GM10248 (cell line): ENCODE data around the gene PORCN.

Experiments used
- CTCF ChIA-PET: fragments of 300-600 bp; sonication (Branson Sonifier 250); formaldehyde crosslinking; extraction: SDS; loops from one replicate; lab custom pipeline; 2021; ENCODE audit warnings: antibody characterized with exemption; lab: Yijun Ruan, JAX
- POLR2A ChIA-PET: fragments of 350-650 bp; sonication (Branson Sonifier 250); formaldehyde crosslinking; extraction: SDS; loops from one replicate; lab custom pipeline; 2020; ENCODE audit warnings: antibody characterized with exemption; lab: Yijun Ruan, JAX
- DNase-seq: peaks from one replicate; pipeline ENCODE4 v3.0.0; 2012; ENCODE audit errors: extremely low spot score
- CTCF ChIP-seq: IDR thresholded peaks from 2 replicates; pipeline ENCODE4 v1.5.1; 2012; ENCODE audit warnings: mild to moderate bottlenecking, low read depth; ENCODE audit errors: extremely low read depth, missing control alignments, control extremely low read depth

PORCN gene

DNA sequence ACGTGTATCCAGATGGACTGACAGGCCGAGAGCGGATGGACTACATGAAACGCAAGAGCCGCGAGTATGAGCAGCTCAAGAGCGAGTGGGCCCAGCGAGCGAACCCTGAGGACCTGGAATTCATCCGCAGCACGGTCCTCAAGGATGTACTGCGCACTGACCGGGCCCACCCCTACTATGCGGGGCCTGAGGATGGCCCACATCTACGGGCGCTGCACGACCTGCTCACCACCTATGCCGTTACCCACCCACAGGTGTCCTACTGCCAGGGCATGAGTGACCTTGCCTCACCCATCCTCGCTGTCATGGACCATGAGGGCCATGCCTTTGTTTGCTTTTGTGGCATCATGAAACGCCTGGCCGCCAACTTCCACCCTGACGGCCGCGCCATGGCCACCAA is 50.8 kb downstream of the PORCN start:
- DNase-seq = no peak
- POLR2A ChIA-PET = no interaction called here
- TF ChIP-seq CTCF = no peak
- CTCF ChIA-PET = interaction anchor here (1.2 kb wide), 1 partner anchor 9 kb away, joined by 3 read pairs; no protein-coding TSS in a partner anchor

GRCh38 chrX:48560056-48560455 is 51.3 kb downstream of the PORCN start:
- ChIA-PET CTCF (interaction anchor here (1.2 kb wide), 1 partner anchor 8 kb away, joined by 3 read pairs; no protein-coding TSS in a partner anchor), POLR2A (no interaction called here)
- no peak for TF ChIP-seq CTCF
- no peak for DNase-seq

DNA sequence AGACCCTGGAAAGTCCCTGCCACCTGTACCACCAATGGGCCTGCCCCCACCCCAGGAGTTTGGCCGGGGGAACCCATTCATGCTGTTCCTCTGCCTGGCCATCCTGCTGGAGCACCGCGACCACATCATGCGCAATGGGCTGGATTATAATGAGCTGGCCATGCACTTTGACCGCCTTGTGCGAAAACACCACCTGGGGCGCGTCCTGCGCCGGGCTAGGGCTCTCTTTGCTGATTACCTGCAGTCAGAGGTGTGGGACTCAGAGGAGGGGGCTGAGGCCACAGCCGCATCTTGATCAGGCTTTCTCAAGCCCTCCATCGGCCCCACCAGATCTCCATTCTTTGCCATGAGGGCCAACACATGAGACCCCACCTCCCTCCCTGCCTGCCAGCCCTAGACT is 51.9 kb downstream of the PORCN start:
- CTCF ChIA-PET = interaction anchor here (1.2 kb wide), 1 partner anchor 8 kb away, joined by 3 read pairs; no protein-coding TSS in a partner anchor
- DNase-seq = no peak
- TF ChIP-seq CTCF = no peak
- POLR2A ChIA-PET = no interaction called here

- ChIA-PET CTCF (no interaction called here), POLR2A (no interaction called here)
- TF ChIP-seq CTCF = no peak
- no peak for DNase-seq
These were observed 61.2 kb downstream of the PORCN start for GRCh38 chrX:48569958-48570357.
